Measurements from ENCODE around the gene RCSD1. TPM values are rescaled to one million over a fixed set of nuclear protein-coding genes. Genes with fewer than 3 reads are reported as not detected.

RCSD1 gene
- polyA plus RNA-seq, 4 donors: 12.6 to 14.8 (median 13.1) TPM

DNA sequence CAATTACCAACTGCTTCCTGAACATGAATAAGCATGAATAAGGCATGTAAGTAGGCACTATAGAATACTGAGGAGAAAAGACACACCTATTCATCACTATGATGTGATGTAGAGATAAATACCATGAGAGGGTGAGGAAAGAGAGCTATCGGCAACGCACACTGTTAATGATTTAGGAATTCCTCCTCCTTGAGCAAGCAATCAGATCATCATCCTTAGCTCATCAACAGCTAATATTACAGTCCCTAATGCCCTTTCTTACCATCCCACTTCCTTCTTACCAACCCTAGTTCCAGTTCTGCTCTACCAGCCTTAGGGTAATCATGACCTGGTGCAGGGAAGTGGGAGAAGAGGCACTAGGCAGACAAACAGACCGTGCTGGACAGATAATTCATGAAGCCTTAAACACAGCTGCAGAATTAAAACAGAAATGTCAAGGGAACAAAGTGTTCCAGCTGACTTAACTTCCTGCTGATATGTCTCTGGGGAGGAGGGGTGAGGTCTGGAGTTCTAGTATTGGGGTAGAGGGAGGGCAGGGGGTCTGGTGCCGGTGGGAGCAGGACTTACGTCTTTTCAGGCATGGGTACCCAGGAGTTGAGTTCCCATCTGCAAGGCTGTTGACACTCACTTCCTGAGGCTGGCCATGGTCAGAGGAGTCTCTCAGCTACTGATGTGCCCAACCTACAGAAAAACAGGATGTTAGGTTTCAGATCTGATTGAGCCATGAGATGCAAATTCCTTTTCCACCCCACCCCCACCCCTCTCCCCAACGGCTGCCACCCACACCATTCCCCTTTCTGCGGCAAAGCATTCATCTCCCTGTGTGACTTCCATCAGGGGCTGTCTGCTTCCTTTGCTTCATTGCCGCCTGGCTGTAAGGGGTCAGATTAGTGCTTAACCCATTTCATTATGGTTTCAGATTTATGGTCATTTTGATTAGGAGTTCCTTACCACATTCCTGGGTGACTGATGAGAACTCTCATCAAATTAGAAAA is 12.6 kb upstream of the RCSD1 start:
- no peak for DNase-seq (ENCODE audit: low read depth in 4 of 4, low spot score in 2 of 4)

DNA sequence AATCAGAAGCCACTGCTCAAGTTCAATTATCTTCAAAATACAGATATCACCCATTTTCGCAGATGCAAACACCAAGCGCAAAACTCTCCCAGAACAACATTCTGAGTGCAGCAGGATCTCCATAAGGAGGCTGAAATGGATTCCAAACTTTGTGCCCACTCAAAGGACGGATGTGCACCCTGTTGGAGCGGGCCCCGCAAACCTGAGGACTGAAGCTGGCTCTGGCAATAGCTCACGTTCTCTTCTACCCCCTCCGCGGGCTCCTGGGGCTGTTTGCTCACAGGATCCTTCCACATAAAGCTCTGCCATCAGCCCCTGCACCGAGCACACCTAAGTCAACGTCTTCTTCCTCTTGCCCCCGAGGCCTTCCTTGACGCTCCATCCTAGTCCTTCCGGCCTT is 11.7 kb upstream of the RCSD1 start:
- DNase-seq (ENCODE audit: low read depth in 4 of 4, low spot score in 2 of 4): no peak

DNA sequence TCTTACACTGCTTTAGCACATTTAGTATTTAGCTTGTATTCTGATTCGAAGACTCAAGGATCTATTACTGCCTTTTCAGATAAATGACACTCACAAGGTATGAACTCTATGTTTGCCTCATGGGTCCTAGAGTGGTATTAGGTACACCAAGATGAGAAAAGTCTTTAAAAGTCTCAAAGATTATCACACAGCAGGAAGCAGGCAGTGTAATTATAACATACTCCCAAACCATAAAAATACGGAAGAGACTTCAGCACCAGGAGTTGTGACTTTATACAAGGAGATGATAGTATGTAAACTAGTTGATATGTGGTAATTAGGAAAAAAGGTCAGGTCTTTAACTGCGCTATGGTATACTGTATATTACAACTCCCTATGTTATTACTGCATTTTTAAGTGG is 11.2 kb upstream of the RCSD1 start:
- DNase-seq (ENCODE audit: low read depth in 4 of 4, low spot score in 2 of 4): no peak

DNA sequence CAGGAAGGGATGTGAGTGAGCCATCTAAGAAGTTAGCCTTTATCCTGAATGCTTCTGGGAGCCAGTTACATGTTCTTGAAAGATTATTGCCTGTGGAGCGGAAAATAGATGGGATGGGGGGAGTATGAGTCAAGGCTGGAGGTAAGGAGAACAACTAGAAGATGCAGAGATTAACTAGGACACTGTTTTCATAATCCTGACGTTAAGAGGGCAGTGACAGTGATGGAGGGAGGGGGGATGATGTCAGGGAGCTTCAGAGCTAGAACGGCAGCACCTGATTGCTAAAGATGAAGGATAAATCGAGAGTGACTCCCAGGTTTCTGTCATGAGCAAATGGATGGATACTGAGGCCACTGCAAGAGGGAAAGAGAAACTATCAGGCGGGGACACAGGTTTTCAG is 10.0 kb upstream of the RCSD1 start:
- DNase-seq (ENCODE audit: low read depth in 4 of 4, low spot score in 2 of 4): no peak

DNA sequence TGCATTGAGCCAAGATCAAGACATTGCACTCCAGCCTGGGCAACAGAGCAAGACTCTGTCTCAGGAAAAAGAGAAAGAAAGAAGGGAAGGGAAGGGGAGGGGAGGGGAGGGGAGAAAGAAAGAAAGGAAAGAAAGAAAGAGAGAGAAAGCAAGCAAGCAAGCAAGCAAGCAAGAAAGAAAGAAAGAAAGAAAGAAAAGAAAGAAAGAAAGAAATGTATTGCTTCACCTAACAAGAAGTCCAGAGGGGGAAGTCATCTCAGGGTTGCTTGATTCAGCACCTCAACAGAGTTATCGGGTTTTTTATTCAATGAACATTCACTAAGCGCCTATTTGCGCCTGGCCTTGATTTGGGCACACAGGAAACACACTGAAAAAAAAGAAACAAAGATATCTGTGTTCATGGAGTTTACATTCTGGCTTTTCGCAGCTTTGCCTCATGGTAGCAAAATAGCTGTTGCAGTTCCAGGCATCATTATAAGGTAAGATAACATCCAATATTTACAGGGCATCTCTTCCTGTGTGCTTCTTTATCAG is 8.2 kb upstream of the RCSD1 start:
- DNase-seq (ENCODE audit: low read depth in 4 of 4, low spot score in 2 of 4): no peak

DNA sequence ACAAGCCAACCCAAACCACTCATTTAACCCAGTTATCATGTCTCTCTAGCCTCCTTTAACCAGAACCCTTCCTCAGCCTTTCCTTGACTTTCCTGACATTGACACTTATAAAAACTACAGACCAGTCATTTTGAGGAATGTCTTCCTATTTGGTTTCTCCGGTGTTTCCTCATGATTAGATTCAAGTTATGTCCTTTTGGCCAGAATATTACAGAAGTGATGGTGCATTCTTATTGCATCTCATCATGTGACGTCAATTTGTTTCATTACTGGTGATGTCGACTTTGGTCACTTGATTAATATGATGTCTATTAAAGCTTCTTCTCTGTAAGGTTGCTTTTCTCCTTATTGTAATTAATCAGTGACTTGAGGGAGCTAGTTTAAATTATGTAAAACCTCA is 6.1 kb upstream of the RCSD1 start:
- no peak for DNase-seq (ENCODE audit: low read depth in 4 of 4, low spot score in 2 of 4)

DNA sequence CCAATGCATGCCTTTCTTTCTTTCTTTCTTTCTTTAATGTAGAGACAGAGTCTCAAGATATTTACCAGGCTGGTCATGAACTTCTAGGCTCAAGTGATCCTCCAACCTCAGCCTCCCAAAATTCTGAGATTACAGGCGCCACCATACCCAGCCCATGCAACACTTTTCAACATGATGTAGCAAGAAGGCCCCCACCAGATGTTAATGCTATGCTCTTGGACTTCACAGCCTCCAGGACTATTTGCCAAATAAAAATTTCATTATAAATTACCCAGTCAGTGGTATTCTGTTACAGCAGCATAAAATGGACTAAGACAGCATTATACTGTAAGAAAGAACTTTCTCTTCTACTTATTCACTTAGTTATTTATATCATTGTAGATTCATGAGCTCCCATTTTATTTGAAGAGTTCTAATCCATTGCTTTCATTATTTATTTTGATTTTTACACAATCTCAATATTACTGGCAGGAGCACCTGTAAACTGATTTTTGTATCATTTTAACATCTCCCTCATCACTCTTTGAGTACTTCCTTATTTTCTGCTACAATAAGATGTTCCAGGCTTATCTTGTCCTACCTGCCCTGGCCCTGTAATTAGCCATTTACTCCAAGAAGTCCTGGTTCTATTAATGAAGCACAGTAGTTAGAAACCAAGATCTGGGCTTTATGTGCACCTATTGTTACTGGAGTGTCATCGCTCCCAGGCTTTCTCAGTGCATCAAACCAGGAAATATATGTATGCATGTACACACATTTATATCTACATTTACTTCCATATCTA is 4.8 kb upstream of the RCSD1 start:
- DNase-seq (ENCODE audit: low read depth in 4 of 4, low spot score in 2 of 4): no peak

DNA sequence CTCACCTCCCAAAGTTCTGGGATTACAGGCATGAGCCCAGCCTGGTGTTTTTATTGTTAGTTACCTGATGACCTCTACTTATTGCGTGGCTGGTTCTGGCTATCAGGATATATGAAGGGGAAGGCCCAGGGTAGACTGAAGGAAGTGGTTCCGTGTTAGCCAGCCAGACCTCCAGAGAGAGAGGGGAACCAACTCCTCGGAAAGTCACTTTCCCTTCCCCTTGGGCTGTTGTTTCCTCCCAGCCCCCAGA is 2.5 kb upstream of the RCSD1 start:
- no peak for DNase-seq (ENCODE audit: low read depth in 4 of 4, low spot score in 2 of 4)

DNA sequence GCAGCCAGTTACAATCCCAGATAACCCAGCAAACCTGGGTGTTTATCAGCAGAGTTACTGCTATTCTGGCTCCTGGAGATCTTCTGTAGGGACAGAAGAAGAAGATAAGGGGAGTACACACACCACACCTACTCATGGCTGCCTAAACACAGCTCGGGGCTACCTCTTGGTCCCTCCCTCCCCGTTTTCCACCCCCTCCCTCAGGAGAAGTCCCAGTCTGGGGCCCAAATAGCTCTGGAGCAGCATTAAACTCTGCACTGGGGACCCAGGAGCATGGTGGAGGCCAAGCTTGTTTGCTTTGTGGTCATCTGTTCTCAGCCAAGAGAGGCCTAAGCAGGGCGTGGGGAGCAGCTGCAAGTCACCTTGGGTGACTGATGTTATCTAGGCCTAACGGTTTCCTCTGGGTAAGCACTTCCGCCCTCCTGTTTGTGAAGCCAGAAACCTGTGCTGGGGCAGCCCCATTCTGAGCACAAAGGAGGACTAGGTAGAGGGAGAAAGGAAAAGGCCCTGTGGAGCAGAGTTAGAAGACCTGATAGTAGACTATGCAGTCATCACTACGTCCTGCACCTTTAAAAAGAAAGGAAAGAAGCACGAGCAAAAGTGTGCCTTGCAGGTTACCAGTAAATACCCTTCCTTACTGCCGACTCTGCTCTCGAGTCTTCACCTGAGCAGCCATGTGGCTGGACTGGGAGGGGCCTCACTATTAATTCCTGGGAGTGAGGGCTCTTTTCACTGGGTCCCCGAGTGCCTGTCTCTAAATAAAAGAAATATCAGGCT is 2.0 kb upstream of the RCSD1 start:
- DNase-seq (ENCODE audit: low read depth in 4 of 4, low spot score in 2 of 4): no peak

DNA sequence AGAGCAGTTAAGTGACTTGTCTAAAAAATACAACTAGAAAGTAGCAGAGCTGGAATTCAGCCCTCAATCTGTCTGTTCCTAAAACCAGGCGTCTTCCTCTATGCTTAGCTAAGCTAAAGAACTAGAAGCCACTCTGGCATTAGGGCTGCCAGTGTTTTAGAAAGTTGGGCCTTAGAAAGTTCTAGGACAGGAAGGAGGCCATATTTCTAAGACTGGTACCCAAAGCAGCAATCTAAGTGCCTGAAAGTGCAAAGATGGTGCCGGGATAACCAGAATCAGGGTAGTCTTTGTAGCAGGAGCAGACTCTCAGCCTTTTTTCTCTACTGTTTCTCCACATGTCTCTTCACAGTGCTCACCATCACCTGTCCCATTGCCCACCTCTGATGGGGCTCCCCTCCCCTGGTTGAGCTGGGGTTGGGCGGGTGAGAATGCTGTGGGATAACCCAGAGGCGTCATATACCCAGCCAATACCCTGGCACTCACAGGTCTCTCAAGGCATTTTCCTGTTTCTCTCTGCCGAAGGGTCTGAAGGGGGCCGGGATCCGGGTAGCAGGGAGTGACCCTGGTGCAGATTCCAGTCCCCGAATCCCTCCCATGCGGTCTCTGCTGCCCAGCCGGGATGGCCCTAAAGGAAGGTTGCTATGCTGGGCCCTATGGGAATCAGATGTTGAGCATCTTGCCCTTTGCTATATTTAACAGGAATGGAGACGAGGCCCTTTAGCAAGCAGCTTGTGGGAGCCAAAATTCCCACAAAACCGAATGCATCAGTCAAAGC is 1.1 kb upstream of the RCSD1 start:
- no peak for DNase-seq (ENCODE audit: low read depth in 4 of 4, low spot score in 2 of 4)

DNA sequence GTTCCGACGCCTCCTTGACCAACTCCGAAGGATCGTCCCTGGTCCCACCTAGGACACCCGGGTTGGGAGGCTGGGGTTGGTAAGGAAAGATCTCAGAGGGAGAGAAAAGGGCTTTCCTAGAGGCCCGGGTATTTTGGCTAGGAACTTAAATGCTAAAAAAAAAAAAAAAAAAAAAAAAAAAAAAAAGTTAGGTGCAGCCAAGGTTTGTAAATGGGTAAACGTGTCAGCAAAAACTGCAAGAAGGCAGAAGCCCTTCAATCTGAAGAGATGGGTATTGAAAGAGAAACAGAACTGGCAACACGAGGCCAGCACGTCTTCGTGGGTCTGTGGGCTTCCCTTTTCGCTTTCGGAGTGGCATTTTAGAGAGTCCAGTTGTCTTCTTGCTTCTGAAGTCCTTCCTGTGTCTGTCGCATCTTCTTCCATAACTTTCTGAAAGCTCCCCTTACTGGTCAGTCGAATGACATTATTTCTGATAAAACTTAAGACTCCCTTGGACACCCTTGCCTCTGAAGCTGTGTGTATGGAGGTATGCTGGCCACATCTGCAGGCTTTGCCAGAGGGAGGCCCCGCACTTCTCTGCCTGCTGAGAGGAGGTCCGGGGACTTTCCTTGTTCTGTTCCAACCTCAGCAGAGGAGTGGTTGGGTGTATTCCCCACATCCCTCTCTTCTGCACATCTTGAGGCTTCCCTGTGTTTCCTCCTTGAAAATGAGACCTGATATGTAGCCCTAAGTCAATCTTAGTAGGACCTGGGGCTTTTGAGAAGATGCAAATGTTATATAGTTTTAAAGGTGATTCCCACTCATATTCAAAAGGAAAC is 745 bp downstream of the RCSD1 start:
- no peak for DNase-seq (ENCODE audit: low read depth in 4 of 4, low spot score in 2 of 4)

DNA sequence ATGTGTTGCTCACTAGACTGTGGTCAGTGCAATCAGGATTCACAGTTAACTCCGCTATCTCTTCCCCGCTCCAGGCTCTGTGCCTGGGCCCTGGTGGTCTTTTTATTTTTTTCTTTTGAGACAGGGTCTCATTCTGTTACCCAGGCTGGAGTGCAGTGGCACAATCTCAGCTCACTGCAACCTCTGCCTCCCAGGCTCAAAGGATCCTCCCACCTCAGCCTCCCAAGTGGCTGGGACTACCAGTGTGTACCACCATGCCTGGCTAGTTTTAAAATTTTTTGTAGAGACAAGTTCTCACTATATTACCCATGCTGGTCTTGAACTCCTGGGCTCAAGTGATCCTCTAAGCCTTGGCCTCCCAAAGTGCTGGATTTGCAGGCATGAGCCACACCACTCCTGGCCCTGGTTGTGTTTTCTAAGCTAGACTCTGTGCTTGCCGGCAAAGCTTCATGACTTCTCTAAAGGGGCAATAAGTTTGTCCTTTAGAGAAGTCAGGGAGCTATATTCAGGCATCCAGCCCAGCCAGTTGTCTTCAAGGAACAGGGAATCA is 1.4 kb downstream of the RCSD1 start:
- DNase-seq (ENCODE audit: low read depth in 4 of 4, low spot score in 2 of 4): no peak

DNA sequence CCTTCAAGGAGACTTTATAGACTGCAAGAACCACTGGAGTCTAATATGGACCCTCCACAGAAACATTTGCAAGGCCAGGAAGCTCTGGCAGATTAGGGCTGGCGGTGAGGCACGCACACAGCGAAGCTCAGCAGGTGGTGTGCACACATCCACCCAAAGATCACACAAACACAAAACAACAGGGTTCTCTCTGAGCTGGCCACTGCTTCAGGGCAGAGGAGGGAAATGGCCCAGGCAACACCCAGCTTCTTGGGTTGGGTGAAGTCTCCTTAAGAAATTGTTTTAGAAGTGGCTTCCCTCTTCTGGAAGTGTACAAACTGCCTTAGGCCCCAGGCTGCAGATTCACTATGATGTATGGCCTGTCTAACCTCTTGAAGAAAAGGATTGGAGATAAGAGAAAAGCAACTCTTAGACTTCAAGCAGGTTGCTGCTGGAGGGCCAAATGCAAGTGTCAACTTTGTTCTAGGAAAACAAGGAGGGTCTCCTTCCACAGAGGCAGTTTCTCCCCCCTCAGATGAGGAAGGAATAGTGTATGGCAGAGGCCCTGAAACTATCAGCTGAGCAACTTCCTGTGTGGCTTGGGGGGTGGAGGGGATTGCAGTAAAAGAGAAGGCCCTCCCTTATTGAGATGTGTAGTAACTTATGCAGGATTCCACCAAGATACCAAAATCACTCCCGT is 2.0 kb downstream of the RCSD1 start:
- no peak for DNase-seq (ENCODE audit: low read depth in 4 of 4, low spot score in 2 of 4)

DNA sequence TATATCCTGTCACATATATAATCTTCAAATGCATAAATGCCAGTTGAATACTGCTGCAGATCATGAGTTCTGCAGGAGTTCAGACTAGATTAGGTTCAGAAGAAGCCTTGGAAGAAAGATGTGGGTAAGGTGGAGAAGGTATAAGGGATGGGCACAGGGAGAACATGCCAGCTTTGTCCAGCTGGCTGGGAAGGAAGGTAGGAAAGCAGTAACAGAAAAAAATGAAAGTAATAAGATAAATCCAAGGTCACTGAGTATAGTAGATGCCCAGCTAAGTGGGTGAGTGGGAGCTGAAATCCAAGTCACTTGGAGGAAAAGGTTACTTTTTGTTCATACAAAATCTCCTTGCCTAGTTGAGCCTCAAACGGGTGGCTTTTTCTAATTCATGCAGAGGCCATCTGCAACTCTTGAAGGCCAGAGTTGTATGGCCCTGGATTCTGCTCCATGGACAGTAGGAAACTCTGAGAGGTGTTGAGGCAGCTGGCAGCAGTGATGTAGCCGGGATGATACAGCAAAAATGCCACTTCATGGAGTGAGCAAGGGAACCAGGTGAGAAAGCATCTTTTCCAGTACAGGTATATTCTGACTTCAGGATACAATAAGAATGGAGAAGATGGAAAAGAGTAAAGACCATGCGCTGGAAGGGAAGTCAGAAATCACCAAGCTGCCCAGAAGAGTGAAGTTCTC is 3.4 kb downstream of the RCSD1 start:
- no peak for DNase-seq (ENCODE audit: low read depth in 4 of 4, low spot score in 2 of 4)

DNA sequence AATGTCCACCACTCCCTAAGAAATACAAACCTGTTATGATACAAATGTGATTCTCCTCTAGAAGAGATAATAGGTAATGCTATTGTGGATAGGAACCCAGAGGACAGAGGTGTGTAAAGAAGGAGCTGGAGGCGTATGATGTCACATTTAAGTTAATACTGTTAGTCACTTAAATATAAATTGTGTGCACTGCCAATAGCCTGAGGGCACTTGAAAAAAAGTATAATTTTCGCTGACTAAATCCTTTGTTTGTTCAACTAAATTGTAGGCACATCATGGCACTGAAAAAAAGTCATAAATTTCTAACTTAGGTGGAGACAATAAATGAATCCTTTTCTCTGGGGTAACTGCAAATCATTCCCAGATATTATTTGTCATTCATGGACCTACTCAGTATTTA is 4.4 kb downstream of the RCSD1 start:
- no peak for DNase-seq (ENCODE audit: low read depth in 4 of 4, low spot score in 2 of 4)

DNA sequence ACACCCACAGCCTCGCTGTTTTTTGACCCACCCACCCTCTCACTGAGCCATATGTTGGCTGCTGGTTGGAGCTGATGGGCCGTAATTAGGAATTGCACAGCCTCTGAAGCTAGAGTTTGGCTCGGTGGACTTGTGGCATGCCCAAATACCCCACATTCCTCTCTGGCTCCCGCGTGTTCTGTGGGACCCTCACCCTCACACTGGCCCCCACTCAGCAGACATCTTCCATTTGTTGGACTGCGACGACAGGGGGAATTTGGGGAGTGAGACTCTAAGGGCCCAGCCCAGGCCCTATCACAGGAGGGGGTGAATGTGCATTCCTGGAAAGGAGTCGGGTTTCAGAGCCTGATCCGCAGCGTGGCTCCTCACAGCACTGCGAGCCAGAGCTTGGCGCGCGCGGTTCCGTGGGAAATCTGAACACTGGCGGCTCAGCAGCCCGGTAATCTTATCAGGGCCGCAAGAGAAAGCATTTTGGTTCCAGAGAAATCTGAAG is 5.2 kb downstream of the RCSD1 start:
- no peak for DNase-seq (ENCODE audit: low read depth in 4 of 4, low spot score in 2 of 4)

DNA sequence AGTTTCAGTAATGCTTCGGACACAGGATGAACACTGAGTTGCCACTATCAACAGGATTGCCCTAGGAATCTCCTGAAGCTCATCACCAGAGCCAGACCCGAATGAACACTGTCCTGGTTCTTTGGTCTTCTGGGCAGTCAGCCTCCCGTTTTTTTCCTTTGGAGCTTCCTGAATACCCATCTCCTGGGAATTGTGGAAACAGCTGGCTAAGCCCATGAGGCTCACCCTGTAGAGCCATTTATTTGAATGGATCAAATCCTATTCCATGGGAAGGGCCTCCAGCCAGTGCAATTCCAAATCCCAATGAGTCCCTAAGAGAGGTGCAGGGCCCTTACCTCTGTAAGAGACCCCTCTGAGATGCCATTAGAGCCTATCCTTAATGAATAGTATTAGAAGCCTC is 5.9 kb downstream of the RCSD1 start:
- no peak for DNase-seq (ENCODE audit: low read depth in 4 of 4, low spot score in 2 of 4)

DNA sequence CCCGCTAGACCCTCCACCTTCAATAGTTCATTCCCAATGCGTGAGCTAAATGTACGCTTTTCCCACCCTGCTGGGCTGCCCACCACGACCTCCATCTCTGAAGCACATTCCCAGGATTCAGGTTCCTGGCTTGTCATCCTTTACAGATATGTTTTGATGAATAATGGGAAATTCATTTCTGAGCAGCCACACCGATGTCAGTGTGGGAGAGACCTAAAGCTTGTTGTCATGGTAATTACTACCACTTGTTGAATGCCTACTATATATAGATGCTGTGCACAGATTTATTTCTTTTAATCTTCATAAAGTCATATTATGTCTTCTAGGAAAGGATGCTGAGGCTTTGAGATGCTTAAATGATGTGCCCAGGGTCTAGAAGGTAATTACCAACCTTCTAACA is 8.0 kb downstream of the RCSD1 start:
- no peak for DNase-seq (ENCODE audit: low read depth in 4 of 4, low spot score in 2 of 4)
